GM04504 (cell line): ENCODE data around the gene MYRF.

Source experiments
- DNase-seq: peaks from one replicate; pipeline ENCODE4 v3.0.0-alpha.2; 2012; ENCODE audit warnings: low read depth

The MYRF gene

GRCh38 chr11:61760946-61761345 lies 8.5 kb downstream of the MYRF start:
- no peak for DNase-seq

- no peak for DNase-seq
Observed at GRCh38 chr11:61761440-61762222, 9.2 kb downstream of the MYRF start.

GRCh38 chr11:61762223-61762615 lies 9.8 kb downstream of the MYRF start:
- DNase-seq, result no peak

- no peak for DNase-seq
Observed at GRCh38 chr11:61762798-61763197, 10.4 kb downstream of the MYRF start.

DNA sequence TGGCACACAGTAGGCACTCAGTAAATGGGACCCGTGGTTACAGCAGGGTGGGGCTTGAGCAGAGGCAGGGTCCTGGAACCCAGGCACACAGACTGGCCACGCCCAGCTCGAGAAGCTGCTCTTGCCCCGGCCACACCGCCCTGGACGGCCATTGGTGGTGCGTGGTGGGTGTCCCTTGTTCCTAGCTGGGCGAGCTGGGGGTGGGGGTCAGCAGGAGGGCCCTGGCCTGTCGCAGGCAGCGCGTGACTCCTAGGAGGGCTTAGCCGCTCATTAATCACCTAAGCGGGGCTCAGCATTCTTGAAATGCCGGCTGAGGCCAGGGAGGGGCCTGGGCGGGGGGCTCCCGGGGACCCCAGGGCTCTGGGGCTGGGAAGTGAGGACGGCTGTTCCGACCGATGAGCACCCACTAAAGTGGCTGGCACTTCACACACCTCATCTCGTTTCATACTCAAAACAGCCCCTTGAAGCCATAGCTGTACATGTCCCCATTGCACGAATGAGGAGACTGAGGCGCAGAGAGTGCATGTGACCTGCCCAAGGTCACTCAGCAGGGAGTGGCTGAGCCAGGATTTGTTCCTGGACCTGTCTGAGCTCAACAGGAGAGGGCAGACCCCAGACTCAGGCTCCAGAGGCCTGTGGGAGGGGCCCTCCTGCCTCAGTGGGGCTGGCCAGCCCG lies 11.6 kb downstream of the MYRF start:
- no peak for DNase-seq

GRCh38 chr11:61764606-61765260 lies 12.3 kb downstream of the MYRF start:
- DNase-seq, result no peak

DNA sequence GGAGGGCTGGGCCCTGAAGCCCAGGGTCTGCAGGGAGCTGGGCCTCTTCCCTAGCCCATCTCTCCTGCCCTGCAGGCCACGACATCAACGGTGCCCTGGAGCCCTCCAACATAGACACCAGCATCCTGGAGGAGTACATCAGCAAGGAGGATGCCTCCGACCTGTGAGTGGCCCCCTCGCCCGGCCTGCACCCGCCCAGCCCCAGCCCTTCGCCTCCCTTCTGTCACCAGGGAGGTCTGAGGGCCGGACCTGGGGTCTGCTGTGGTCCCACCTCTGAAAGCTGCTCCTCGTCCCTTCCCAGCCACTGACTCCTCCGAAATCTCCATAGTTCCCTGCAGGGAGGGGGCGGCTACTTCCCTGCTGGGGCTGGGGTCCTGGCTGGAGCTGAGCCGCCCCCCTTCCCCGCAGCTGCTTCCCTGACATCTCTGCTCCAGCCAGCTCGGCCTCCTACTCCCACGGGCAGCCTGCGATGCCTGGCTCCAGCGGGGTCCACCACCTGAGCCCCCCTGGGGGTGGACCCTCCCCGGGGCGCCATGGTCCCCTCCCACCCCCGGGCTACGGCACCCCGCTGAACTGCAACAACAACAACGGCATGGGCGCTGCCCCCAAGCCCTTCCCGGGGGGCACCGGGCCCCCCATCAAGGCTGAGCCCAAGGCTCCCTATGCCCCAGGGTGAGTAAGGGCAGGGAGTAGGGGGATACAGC lies 13.3 kb downstream of the MYRF start:
- no peak for DNase-seq

GRCh38 chr11:61766353-61766841 lies 14.0 kb downstream of the MYRF start:
- no peak for DNase-seq

DNA sequence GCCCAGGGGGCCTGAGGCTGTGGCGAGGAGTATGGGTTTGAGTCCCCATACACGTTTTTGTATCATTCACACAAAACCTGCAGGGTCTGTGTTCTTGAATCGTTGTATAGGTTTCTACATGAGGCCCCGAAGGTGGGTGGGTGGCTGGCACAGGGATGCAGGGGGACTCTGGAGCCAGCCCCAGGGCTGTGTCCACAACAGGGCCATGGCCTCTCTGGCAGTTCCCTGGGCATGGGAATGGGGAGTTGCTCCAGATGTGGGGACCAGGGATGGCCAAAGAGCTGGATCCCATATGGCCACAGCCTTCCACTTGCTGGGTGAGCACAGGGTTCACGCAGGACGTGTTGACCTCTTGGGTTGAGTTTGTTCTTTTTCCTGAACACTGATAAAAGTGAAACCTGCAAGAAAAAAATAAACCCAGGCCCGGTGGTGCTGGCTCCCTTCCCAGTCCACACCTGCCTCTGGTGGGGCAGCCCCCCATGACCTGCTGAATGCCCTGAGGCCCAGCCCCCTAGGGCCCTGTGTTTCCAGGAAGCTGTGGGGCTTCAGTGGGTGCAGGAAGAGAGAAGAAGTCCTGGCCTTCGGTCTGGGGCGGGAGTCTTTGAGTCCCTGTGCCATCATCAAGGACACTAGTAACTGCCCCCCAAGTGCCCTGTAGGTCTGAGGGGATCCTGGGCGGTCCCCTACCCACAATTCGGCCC lies 16.1 kb downstream of the MYRF start:
- DNase-seq, result no peak

- DNase-seq, result no peak
Observed at GRCh38 chr11:61769169-61769920, 16.9 kb downstream of the MYRF start.

- no peak for DNase-seq
Observed at GRCh38 chr11:61769946-61770683, 17.7 kb downstream of the MYRF start.

- no peak for DNase-seq
Observed at GRCh38 chr11:61771195-61771894, 18.9 kb downstream of the MYRF start.

DNA sequence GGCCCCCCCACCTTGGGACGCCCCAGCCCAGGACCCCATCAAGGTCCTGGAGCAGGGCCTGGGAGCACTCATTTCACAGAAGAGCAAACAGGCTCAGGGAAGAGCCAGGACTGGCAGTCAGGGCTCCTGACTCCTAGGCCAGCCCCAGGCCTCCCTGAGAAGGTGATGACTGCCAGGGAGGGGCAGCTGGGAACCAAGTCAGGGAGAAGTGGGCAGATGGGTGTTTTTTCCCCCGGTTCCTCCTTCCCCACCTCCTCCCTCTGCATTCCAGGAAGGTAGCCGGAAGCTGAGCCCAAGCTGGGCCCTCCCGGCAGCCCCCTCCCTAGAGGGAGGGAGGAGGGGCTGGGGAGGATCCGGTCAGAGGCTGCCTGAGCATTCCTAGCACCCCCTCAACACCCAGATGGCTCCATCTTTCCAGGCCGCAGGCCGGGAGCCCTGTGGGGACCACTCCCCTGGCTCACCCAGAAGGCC lies 19.6 kb downstream of the MYRF start:
- no peak for DNase-seq

DNA sequence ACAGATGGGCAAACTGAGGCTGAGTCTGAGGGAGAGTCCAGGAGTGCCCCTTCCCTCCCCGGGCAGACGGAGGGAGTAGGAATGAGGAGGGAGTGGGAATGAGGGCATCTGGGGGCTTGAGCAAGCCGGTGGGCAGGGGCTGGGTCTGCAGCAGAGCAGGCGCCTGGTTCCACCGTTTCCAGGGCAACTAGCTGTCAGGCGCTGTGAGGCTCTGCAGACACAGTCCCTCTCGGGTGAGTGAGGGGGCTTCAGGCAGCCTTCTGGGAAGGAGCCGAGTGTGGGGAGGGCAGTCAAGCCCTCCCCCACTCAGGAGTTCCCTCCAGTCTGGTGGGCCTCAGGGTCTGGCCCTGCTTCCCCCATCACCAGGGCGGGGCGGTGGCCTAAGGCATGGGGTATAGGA lies 20.9 kb downstream of the MYRF start:
- no peak for DNase-seq

DNA sequence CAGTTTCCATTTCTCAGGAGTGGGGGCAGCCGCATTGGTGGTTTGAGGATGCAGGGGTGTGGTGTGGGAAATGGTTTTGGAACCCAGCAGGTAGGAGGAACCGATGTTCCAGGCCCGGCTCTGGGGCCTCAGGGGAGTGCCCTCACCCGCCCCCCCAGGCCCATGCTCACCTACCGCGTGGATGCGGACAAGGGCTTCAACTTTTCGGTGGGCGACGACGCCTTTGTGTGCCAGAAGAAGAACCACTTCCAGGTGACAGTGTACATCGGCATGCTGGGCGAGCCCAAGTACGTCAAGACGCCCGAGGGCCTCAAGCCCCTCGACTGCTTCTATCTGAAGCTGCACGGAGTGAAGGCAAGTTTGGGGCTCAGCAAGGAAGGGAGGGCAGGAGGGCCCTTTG lies 21.4 kb downstream of the MYRF start:
- DNase-seq, result no peak

GRCh38 chr11:61774411-61774810 lies 22.0 kb downstream of the MYRF start:
- no peak for DNase-seq

DNA sequence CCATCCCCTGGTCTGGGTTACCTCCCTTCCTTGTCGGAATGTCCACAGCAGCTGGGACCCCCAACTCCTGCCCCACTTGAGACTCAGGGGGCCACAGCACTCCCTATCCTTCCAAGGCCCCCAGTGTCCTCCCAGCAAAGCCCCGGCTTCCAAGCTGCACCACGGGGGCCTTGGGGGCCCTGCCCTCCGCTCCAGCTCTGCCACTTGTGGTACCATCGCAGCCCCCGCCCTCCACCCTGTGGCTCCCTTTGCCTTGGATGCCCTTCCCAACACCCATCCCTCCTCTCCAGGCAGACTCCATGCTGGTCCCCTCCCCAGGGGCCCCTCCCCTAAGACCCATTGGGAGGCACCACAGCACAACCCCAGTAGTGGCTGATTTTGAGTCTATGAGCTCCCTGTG lies 22.7 kb downstream of the MYRF start:
- DNase-seq, result no peak

GRCh38 chr11:61775606-61776554 lies 23.4 kb downstream of the MYRF start:
- DNase-seq, result no peak
